Measurements from ENCODE around the gene TPK1. TPM values are rescaled to one million over a fixed set of nuclear protein-coding genes. Genes with fewer than 3 reads are reported as not detected.
A peak's percentile ranks its signal among the peaks of the same experiment; 100 is the strongest.

TPK1 gene
- total RNA-seq, 3 donors from 2014 or later = 11.4 to 14.2 (median 13.3) TPM

GRCh38 chr7:144834641-144835144 is 1.2 kb downstream of the TPK1 start:
- ATAC-seq = no peak
- Histone ChIP-seq H3K36me3 (ENCODE audit: low read depth) (no peaks in the 10 kb centered on the region), H3K4me1 (ENCODE audit: low read depth) (peaks cover 4% of the 10 kb centered on the region), H3K4me3 (peak overlapping the region; percentile 60), H3K9me3 (no peaks in the 10 kb centered on the region)
- peak in 2 of 3 donors; percentile 33 to 40 for DNase-seq
- intact Hi-C loops (cut with DNase I, micrococcal nuclease) = no loop called here
- TF ChIP-seq CTCF (IDR thresholded peaks at IDR 0.05) = no peak

- DNase-seq (no peak), ATAC-seq (no peak)
- no peaks in the 10 kb centered on the region for H3K36me3 ChIP-seq (ENCODE audit: low read depth)
- no peaks in the 10 kb centered on the region for H3K9me3 ChIP-seq
- no peak overlapping the region for H3K4me3 ChIP-seq
- peaks cover 4% of the 10 kb centered on the region for H3K4me1 ChIP-seq (ENCODE audit: low read depth)
- no peak for TF ChIP-seq CTCF (IDR thresholded peaks at IDR 0.05)
- intact Hi-C loops (cut with DNase I, micrococcal nuclease) = no loop called here
Measured at GRCh38 chr7:144830811-144831210, 5.0 kb downstream of the TPK1 start.

- Histone ChIP-seq H3K4me1 (ENCODE audit: low read depth) (peaks cover 4% of the 10 kb centered on the region), H3K9me3 (no peaks in the 10 kb centered on the region), H3K36me3 (ENCODE audit: low read depth) (no peaks in the 10 kb centered on the region), H3K4me3 (no peak overlapping the region)
- no peak for TF ChIP-seq CTCF (IDR thresholded peaks at IDR 0.05)
- ATAC-seq (peak; percentile 97), DNase-seq (peak in 2 of 3 donors; percentile 41 to 55)
- intact Hi-C loops (cut with DNase I, micrococcal nuclease) = no loop called here
Measured at GRCh38 chr7:144830024-144830785, 5.6 kb downstream of the TPK1 start.

- Histone ChIP-seq H3K36me3 (ENCODE audit: low read depth) (no peaks in the 10 kb centered on the region), H3K9me3 (no peaks in the 10 kb centered on the region), H3K4me1 (ENCODE audit: low read depth) (no peaks in the 10 kb centered on the region), H3K4me3 (no peak overlapping the region)
- DNase-seq (no peak), ATAC-seq (no peak)
- TF ChIP-seq CTCF (IDR thresholded peaks at IDR 0.05) = no peak
- intact Hi-C loops (cut with DNase I, micrococcal nuclease) = no loop called here
Measured at GRCh38 chr7:144827621-144828020, 8.2 kb downstream of the TPK1 start.

GRCh38 chr7:144826208-144826607 is 9.6 kb downstream of the TPK1 start:
- Histone ChIP-seq H3K36me3 (ENCODE audit: low read depth) (no peaks in the 10 kb centered on the region), H3K4me3 (no peak overlapping the region), H3K4me1 (ENCODE audit: low read depth) (no peaks in the 10 kb centered on the region), H3K9me3 (no peaks in the 10 kb centered on the region)
- DNase-seq (no peak), ATAC-seq (no peak)
- intact Hi-C loops (cut with DNase I, micrococcal nuclease) = no loop called here
- no peak for TF ChIP-seq CTCF (IDR thresholded peaks at IDR 0.05)
